ENCODE results near the gene BMPER.

The BMPER gene

GRCh38 chr7:34057136-34057535 lies 151.8 kb downstream of the BMPER start:
- no peak for TF ChIP-seq ZNF274 (IDR thresholded peaks at IDR 0.05; ENCODE audit: low read depth, low read length)
- no peak overlapping the region for H3K4me3 ChIP-seq (ENCODE audit: low read length)

- no peak overlapping the region for H3K4me3 ChIP-seq (ENCODE audit: low read length)
- no peak for TF ChIP-seq ZNF274 (IDR thresholded peaks at IDR 0.05; ENCODE audit: low read depth, low read length)
Observed at GRCh38 chr7:34057956-34058355, 152.6 kb downstream of the BMPER start.

- H3K4me3 ChIP-seq (ENCODE audit: low read length): no peak overlapping the region
Observed at GRCh38 chr7:34058801-34059135, 153.4 kb downstream of the BMPER start.

GRCh38 chr7:34059136-34059828 lies 153.9 kb downstream of the BMPER start:
- TF ChIP-seq ZNF274 (IDR thresholded peaks at IDR 0.05; ENCODE audit: low read depth, low read length): no peak
- H3K4me3 ChIP-seq (ENCODE audit: low read length): no peak overlapping the region

More at GRCh38 chr7:34058801-34059135, 153.4 kb downstream of the BMPER start:
- no peak for TF ChIP-seq ZNF274 (IDR thresholded peaks at IDR 0.05; ENCODE audit: low read depth, low read length)

GRCh38 chr7:34060196-34060947 lies 155.0 kb downstream of the BMPER start:
- no peak for TF ChIP-seq ZNF274 (IDR thresholded peaks at IDR 0.05; ENCODE audit: low read depth, low read length)
- no peak overlapping the region for H3K4me3 ChIP-seq (ENCODE audit: low read length)

GRCh38 chr7:34061149-34061548 lies 155.8 kb downstream of the BMPER start:
- H3K4me3 ChIP-seq (ENCODE audit: low read length): no peak overlapping the region
- TF ChIP-seq ZNF274 (IDR thresholded peaks at IDR 0.05; ENCODE audit: low read depth, low read length): no peak

- H3K4me3 ChIP-seq (ENCODE audit: low read length): no peak overlapping the region
- TF ChIP-seq ZNF274 (IDR thresholded peaks at IDR 0.05; ENCODE audit: low read depth, low read length): no peak
Observed at GRCh38 chr7:34062341-34062740, 157.0 kb downstream of the BMPER start.

GRCh38 chr7:34062826-34063225 lies 157.5 kb downstream of the BMPER start:
- no peak overlapping the region for H3K4me3 ChIP-seq (ENCODE audit: low read length)
- TF ChIP-seq ZNF274 (IDR thresholded peaks at IDR 0.05; ENCODE audit: low read depth, low read length): no peak

- no peak overlapping the region for H3K4me3 ChIP-seq (ENCODE audit: low read length)
- no peak for TF ChIP-seq ZNF274 (IDR thresholded peaks at IDR 0.05; ENCODE audit: low read depth, low read length)
Observed at GRCh38 chr7:34064519-34065158, 159.3 kb downstream of the BMPER start.

GRCh38 chr7:34066411-34066810 lies 161.1 kb downstream of the BMPER start:
- no peak overlapping the region for H3K4me3 ChIP-seq (ENCODE audit: low read length)
- no peak for TF ChIP-seq ZNF274 (IDR thresholded peaks at IDR 0.05; ENCODE audit: low read depth, low read length)

GRCh38 chr7:34067005-34067778 lies 161.9 kb downstream of the BMPER start:
- H3K4me3 ChIP-seq (ENCODE audit: low read length): no peak overlapping the region
- no peak for TF ChIP-seq ZNF274 (IDR thresholded peaks at IDR 0.05; ENCODE audit: low read depth, low read length)

- no peak overlapping the region for H3K4me3 ChIP-seq (ENCODE audit: low read length)
- TF ChIP-seq ZNF274 (IDR thresholded peaks at IDR 0.05; ENCODE audit: low read depth, low read length): no peak
Observed at GRCh38 chr7:34069676-34070075, 164.3 kb downstream of the BMPER start.

GRCh38 chr7:34070511-34071323 lies 165.4 kb downstream of the BMPER start:
- H3K4me3 ChIP-seq (ENCODE audit: low read length): no peak overlapping the region
- TF ChIP-seq ZNF274 (IDR thresholded peaks at IDR 0.05; ENCODE audit: low read depth, low read length): no peak

All from GM08714 (cell line).